ENCODE measurements around the gene ADNP. TPM values are rescaled to one million over a fixed set of nuclear protein-coding genes. Genes with fewer than 3 reads are reported as not detected.

Gene ADNP
- total RNA-seq, 2 experiments from 2014 or later, result 51.5 to 94.9 TPM

- no peaks in the 10 kb centered on the region for H3K4me1 ChIP-seq (ENCODE audit: insufficient read depth, low read length, poor library complexity, severe bottlenecking)
- no peak overlapping the region for H3K4me3 ChIP-seq (ENCODE audit: low read depth, low read length, poor library complexity, severe bottlenecking)
- H3K79me2 ChIP-seq (ENCODE audit: insufficient read depth, low read depth, low read length), result no peaks in the 10 kb centered on the region
- no peak overlapping the region for H2AFZ ChIP-seq (ENCODE audit: low read length)
- no TSS peak for BruUV-seq (replicated peaks)
- no peaks in the 10 kb centered on the region for H4K20me1 ChIP-seq (ENCODE audit: insufficient read depth, low read length)
- no peaks in the 10 kb centered on the region for H3K9me2 ChIP-seq (ENCODE audit: insufficient read depth, low read length)
- no peak overlapping the region for H3K4me2 ChIP-seq (ENCODE audit: low read length)
- H3K9me3 ChIP-seq (ENCODE audit: low read length), result no peaks in the 10 kb centered on the region
- no peak for TF ChIP-seq EZH2phosphoT487 (IDR thresholded peaks at IDR 0.05; ENCODE audit: borderline replicate concordance, low read depth, low read length)
- TF ChIP-seq CTCF (conservative IDR thresholded peaks at IDR 0.05; ENCODE audit: low read length), result no peak
- DNase-seq (ENCODE audit: low spot score), result no peak
- CTCF ChIA-PET (ENCODE audit: unreplicated experiment), result no interaction called here
- POLR2A ChIA-PET, result no interaction called here
- H3K27ac ChIP-seq (ENCODE audit: low read depth, low read length, poor library complexity, severe bottlenecking), result no peak overlapping the region
- intact Hi-C loops (cut with micrococcal nuclease; ENCODE audit: unreplicated experiment), result no loop called here
- peaks cover 91% of the 10 kb centered on the region for H3K36me3 ChIP-seq (ENCODE audit: insufficient read depth, low read length)
Measured at GRCh38 chr20:50874758-50875665, 56.2 kb downstream of the ADNP start.

- no TSS peak for BruUV-seq (replicated peaks)
- H3K4me1 ChIP-seq (ENCODE audit: insufficient read depth, low read length, poor library complexity, severe bottlenecking), result no peaks in the 10 kb centered on the region
- H3K27ac ChIP-seq (ENCODE audit: low read depth, low read length, poor library complexity, severe bottlenecking), result no peak overlapping the region
- no peaks in the 10 kb centered on the region for H4K20me1 ChIP-seq (ENCODE audit: insufficient read depth, low read length)
- H3K9me3 ChIP-seq (ENCODE audit: low read length), result no peaks in the 10 kb centered on the region
- no peak overlapping the region for H2AFZ ChIP-seq (ENCODE audit: low read length)
- no peaks in the 10 kb centered on the region for H3K9me2 ChIP-seq (ENCODE audit: insufficient read depth, low read length)
- no peak overlapping the region for H3K4me2 ChIP-seq (ENCODE audit: low read length)
- no peaks in the 10 kb centered on the region for H3K79me2 ChIP-seq (ENCODE audit: insufficient read depth, low read depth, low read length)
- CTCF ChIA-PET (ENCODE audit: unreplicated experiment), result no interaction called here
- no peak for DNase-seq (ENCODE audit: low spot score)
- POLR2A ChIA-PET, result no interaction called here
- intact Hi-C loops (cut with micrococcal nuclease; ENCODE audit: unreplicated experiment), result no loop called here
- TF ChIP-seq EZH2phosphoT487 (IDR thresholded peaks at IDR 0.05; ENCODE audit: borderline replicate concordance, low read depth, low read length) (no peak), CTCF (conservative IDR thresholded peaks at IDR 0.05; ENCODE audit: low read length) (no peak)
- no peak overlapping the region for H3K4me3 ChIP-seq (ENCODE audit: low read depth, low read length, poor library complexity, severe bottlenecking)
- H3K36me3 ChIP-seq (ENCODE audit: insufficient read depth, low read length), result peaks cover 87% of the 10 kb centered on the region
Measured at GRCh38 chr20:50874111-50874757, 57.0 kb downstream of the ADNP start.

DNA sequence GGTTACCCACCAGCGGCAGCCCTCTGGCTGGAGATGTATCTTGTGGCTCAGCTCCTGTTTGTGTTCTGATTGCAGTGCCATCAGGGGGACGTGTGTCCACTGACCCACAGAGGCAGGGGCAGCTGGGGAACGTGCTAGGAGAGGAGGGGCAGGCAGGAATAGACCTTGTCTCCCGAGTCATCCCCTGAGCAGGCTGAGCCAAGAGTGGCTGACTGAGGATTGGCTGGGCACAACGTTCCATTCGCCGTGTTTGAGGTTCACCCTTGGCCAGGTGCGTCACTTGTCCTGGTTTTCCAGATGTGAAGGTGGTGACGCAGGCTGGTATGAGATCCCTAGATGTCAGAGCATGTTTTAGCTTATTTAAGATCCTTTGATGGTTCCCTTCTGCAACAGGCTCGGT lies 57.7 kb downstream of the ADNP start:
- peaks cover 86% of the 10 kb centered on the region for H3K36me3 ChIP-seq (ENCODE audit: insufficient read depth, low read length)
- ChIA-PET POLR2A (no interaction called here), CTCF (ENCODE audit: unreplicated experiment) (no interaction called here)
- no peaks in the 10 kb centered on the region for H3K79me2 ChIP-seq (ENCODE audit: insufficient read depth, low read depth, low read length)
- no peak for TF ChIP-seq CTCF (conservative IDR thresholded peaks at IDR 0.05; ENCODE audit: low read length)
- TF ChIP-seq EZH2phosphoT487 (IDR thresholded peaks at IDR 0.05; ENCODE audit: borderline replicate concordance, low read depth, low read length), result no peak
- no peaks in the 10 kb centered on the region for H3K4me1 ChIP-seq (ENCODE audit: insufficient read depth, low read length, poor library complexity, severe bottlenecking)
- intact Hi-C loops (cut with micrococcal nuclease; ENCODE audit: unreplicated experiment), result no loop called here
- no peaks in the 10 kb centered on the region for H4K20me1 ChIP-seq (ENCODE audit: insufficient read depth, low read length)
- H3K9me3 ChIP-seq (ENCODE audit: low read length), result no peaks in the 10 kb centered on the region
- H3K27ac ChIP-seq (ENCODE audit: low read depth, low read length, poor library complexity, severe bottlenecking), result no peak overlapping the region
- H3K9me2 ChIP-seq (ENCODE audit: insufficient read depth, low read length), result no peaks in the 10 kb centered on the region
- no peak overlapping the region for H3K4me2 ChIP-seq (ENCODE audit: low read length)
- H3K4me3 ChIP-seq (ENCODE audit: low read depth, low read length, poor library complexity, severe bottlenecking), result no peak overlapping the region
- no peak for DNase-seq (ENCODE audit: low spot score)
- no peak overlapping the region for H2AFZ ChIP-seq (ENCODE audit: low read length)
- no TSS peak for BruUV-seq (replicated peaks)
